HG03571 (cell line): ENCODE results near the gene LRRC4.

Experiments used
- ATAC-seq: cut with Tn5 transposase; IDR thresholded peaks from one replicate; pipeline ENCODE4 v1.9.1; 2021; ENCODE audit not compliant: unreplicated experiment

The LRRC4 gene

GRCh38 chr7:128059143-128059988 is 28.1 kb upstream of the LRRC4 start:
- ATAC-seq = no peak

GRCh38 chr7:128057909-128058308 is 26.7 kb upstream of the LRRC4 start:
- ATAC-seq = no peak

GRCh38 chr7:128056901-128057300 is 25.7 kb upstream of the LRRC4 start:
- no peak for ATAC-seq

GRCh38 chr7:128055637-128056036 is 24.4 kb upstream of the LRRC4 start:
- ATAC-seq = no peak

GRCh38 chr7:128054511-128054910 is 23.3 kb upstream of the LRRC4 start:
- ATAC-seq = no peak

- no peak for ATAC-seq
Observed at GRCh38 chr7:128053991-128054390, 22.8 kb upstream of the LRRC4 start.

GRCh38 chr7:128053023-128053422 is 21.8 kb upstream of the LRRC4 start:
- no peak for ATAC-seq

GRCh38 chr7:128052404-128052803 is 21.2 kb upstream of the LRRC4 start:
- no peak for ATAC-seq

- ATAC-seq = no peak
Observed at GRCh38 chr7:128045766-128046165, 14.5 kb upstream of the LRRC4 start.

- no peak for ATAC-seq
Observed at GRCh38 chr7:128045158-128045557, 13.9 kb upstream of the LRRC4 start.

- no peak for ATAC-seq
Observed at GRCh38 chr7:128044064-128044463, 12.8 kb upstream of the LRRC4 start.

GRCh38 chr7:128042012-128042411 is 10.8 kb upstream of the LRRC4 start:
- ATAC-seq = no peak

- no peak for ATAC-seq
Observed at GRCh38 chr7:128041203-128041602, 10.0 kb upstream of the LRRC4 start.

GRCh38 chr7:128040205-128040604 is 9.0 kb upstream of the LRRC4 start:
- ATAC-seq = no peak

- no peak for ATAC-seq
Observed at GRCh38 chr7:128039544-128039953, 8.3 kb upstream of the LRRC4 start.

- ATAC-seq = no peak
Observed at GRCh38 chr7:128037880-128038619, 6.8 kb upstream of the LRRC4 start.

GRCh38 chr7:128037081-128037480 is 5.8 kb upstream of the LRRC4 start:
- ATAC-seq = no peak

GRCh38 chr7:128036226-128036940 is 5.1 kb upstream of the LRRC4 start:
- ATAC-seq = no peak

GRCh38 chr7:128035712-128036111 is 4.5 kb upstream of the LRRC4 start:
- ATAC-seq = no peak

- no peak for ATAC-seq
Observed at GRCh38 chr7:128034825-128035224, 3.6 kb upstream of the LRRC4 start.

- no peak for ATAC-seq
Observed at GRCh38 chr7:128033246-128033645, 2.0 kb upstream of the LRRC4 start.
